Measurements from ENCODE around the gene NBEAL1. TPM values are rescaled to one million over a fixed set of nuclear protein-coding genes. Genes with fewer than 3 reads are reported as not detected.
"Not testable (repeated sequence)": the region's sequence is repeated elsewhere in the genome, so short reads cannot be mapped to it uniquely, and the experiment has no call there.

Gene NBEAL1
- total RNA-seq, 1 experiment from 2014 or later, result 17.0 TPM

GRCh38 chr2:203112342-203112741, 97.7 kb downstream of the NBEAL1 start:
- H3K4me1 ChIP-seq (ENCODE audit: control insufficient read depth in 1 of 2, insufficient read depth in 2 of 2, low read length in 2 of 2), result peaks cover 0 to 9% of the 10 kb centered on the region in 2 experiments; a peak in 1 of 4 replicates
- TF ChIP-seq EZH2phosphoT487 (IDR thresholded peaks at IDR 0.05; ENCODE audit: borderline replicate concordance), result no peak
- TF ChIP-seq EZH2 (IDR thresholded peaks at IDR 0.05), result no peak
- TF ChIP-seq ELF1 (IDR thresholded peaks at IDR 0.05; ENCODE audit: borderline replicate concordance, low read depth), result no peak
- no peak; a peak in 1 of 6 replicates for TF ChIP-seq CTCF (IDR thresholded peaks at IDR 0.05 in 2 of 3, conservative IDR thresholded peaks at IDR 0.05 in 1 of 3; ENCODE audit: borderline replicate concordance in 1 of 3, insufficient read depth in 1 of 3, low read depth in 2 of 3, low read length in 2 of 3)
- TF ChIP-seq ZBTB33 (IDR thresholded peaks at IDR 0.05; ENCODE audit: extremely low read depth, insufficient replicate concordance, low read length), result no peak
- no peak for TF ChIP-seq ZFX (IDR thresholded peaks at IDR 0.05)
- TF ChIP-seq ATF3 (IDR thresholded peaks at IDR 0.05), result no peak
- no peak for TF ChIP-seq SP1 (IDR thresholded peaks at IDR 0.05; ENCODE audit: low read depth)
- no peak for TF ChIP-seq YY1 (IDR thresholded peaks at IDR 0.05; ENCODE audit: extremely low read depth, insufficient replicate concordance, low read depth, low read length)
- no peak for TF ChIP-seq JUND (IDR thresholded peaks at IDR 0.05)
- no peaks in the 10 kb centered on the region for H3K79me2 ChIP-seq (ENCODE audit: insufficient read depth, low read length)
- BruUV-seq (replicated peaks), result no TSS peak
- DNase-seq (ENCODE audit: low read depth, low spot score), result no peak
- H3K27ac ChIP-seq (ENCODE audit: low read depth, low read length), result no peak overlapping the region
- intact Hi-C loops (cut with micrococcal nuclease), result no loop called here
- no peaks in the 10 kb centered on the region for H4K20me1 ChIP-seq (ENCODE audit: insufficient read depth)
- no peak overlapping the region for H3K4me2 ChIP-seq (ENCODE audit: low read length)
- H3K9me2 ChIP-seq (ENCODE audit: insufficient read depth), result no peaks in the 10 kb centered on the region
- RAD21 ChIA-PET (ENCODE audit: low non-redundant PET in 1 of 2, low total read pairs in 2 of 2, uncharacterized antibody in 2 of 2, unreplicated experiment in 2 of 2), result no interaction called here
- CTCF ChIA-PET, result no interaction called here
- POLR2A ChIA-PET, result no interaction called here
- H2AFZ ChIP-seq (ENCODE audit: low read depth, low read length, poor library complexity, severe bottlenecking), result no peak overlapping the region
- no peaks in the 10 kb centered on the region for H3K27me3 ChIP-seq (ENCODE audit: insufficient read depth, low read length)
- peaks cover 0 to 2% of the 10 kb centered on the region in 2 experiments; a peak in 1 of 4 replicates for H3K36me3 ChIP-seq (ENCODE audit: control insufficient read depth in 1 of 2, insufficient read depth in 2 of 2, low read length in 2 of 2)
- no peak overlapping the region for H3K4me3 ChIP-seq (replicated peaks in 1 of 2; ENCODE audit: low read depth in 1 of 2, low read length in 2 of 2)
- no peak for ATAC-seq
- H3K9me3 ChIP-seq (ENCODE audit: control insufficient read depth in 1 of 2, insufficient read depth in 1 of 2, low read depth in 1 of 2, low read length in 2 of 2), result no peaks in the 10 kb centered on the region
- no peak overlapping the region for H3K9ac ChIP-seq (ENCODE audit: low read length)

GRCh38 chr2:203115201-203115700, 100.6 kb downstream of the NBEAL1 start:
- RAD21 ChIA-PET (ENCODE audit: low non-redundant PET in 1 of 2, low total read pairs in 2 of 2, uncharacterized antibody in 2 of 2, unreplicated experiment in 2 of 2); H3K27me3 ChIP-seq (ENCODE audit: insufficient read depth, low read length); H2AFZ ChIP-seq (ENCODE audit: low read depth, low read length, poor library complexity, severe bottlenecking); DNase-seq (ENCODE audit: low read depth, low spot score); H3K27ac ChIP-seq (ENCODE audit: low read depth, low read length); ATAC-seq; H3K4me2 ChIP-seq (ENCODE audit: low read length); H3K4me1 ChIP-seq (ENCODE audit: control insufficient read depth in 1 of 2, insufficient read depth in 2 of 2, low read length in 2 of 2); POLR2A ChIA-PET; H3K9me3 ChIP-seq (ENCODE audit: control insufficient read depth in 1 of 2, insufficient read depth in 1 of 2, low read depth in 1 of 2, low read length in 2 of 2); CTCF ChIA-PET; H4K20me1 ChIP-seq (ENCODE audit: insufficient read depth); H3K36me3 ChIP-seq (ENCODE audit: control insufficient read depth in 1 of 2, insufficient read depth in 2 of 2, low read length in 2 of 2); H3K9me2 ChIP-seq (ENCODE audit: insufficient read depth); BruUV-seq (replicated peaks); H3K4me3 ChIP-seq (replicated peaks in 1 of 2; ENCODE audit: low read depth in 1 of 2, low read length in 2 of 2); intact Hi-C loops (cut with micrococcal nuclease); H3K9ac ChIP-seq (ENCODE audit: low read length); H3K79me2 ChIP-seq (ENCODE audit: insufficient read depth, low read length): not testable (repeated sequence)

All from HCT116 (cell line).